CD14-positive monocyte (primary cell): ENCODE data around the gene SLC4A5. TPM values are rescaled to one million over a fixed set of nuclear protein-coding genes. Genes with fewer than 3 reads are reported as not detected.

Experiments
- DNase-seq, 3 donors: peaks; one replicate each; pipeline ENCODE4 v3.0.0-alpha.2; 2011 to 2022
- H2AFZ ChIP-seq: 2 replicates; pipeline ENCODE4 v1.6.0; 2012; ENCODE audit warnings: mild to moderate bottlenecking, low read depth, low read length, inconsistent platforms; ENCODE audit not compliant: insufficient read depth, poor library complexity, severe bottlenecking
- H3K27ac ChIP-seq, 2 donors: 1 replicate in 1 of 2; 2 replicates in 1 of 2; pipeline ENCODE4 v1.5.1; 2012 to 2013; ENCODE audit warnings: low read length in 2 of 2, control low read depth in 1 of 2, inconsistent platforms in 1 of 2, low read depth in 1 of 2, mild to moderate bottlenecking in 1 of 2
- H3K27me3 ChIP-seq, 2 donors: one replicate each; pipeline versions ENCODE4 v1.6.0 to v1.6.1; 2011 to 2013; ENCODE audit warnings: low read length in 2 of 2; ENCODE audit not compliant: control insufficient read depth in 2 of 2, insufficient read depth in 2 of 2
- H3K36me3 ChIP-seq, 2 donors: replicated peaks in 1 of 2; 1 replicate in 1 of 2; 2 replicates in 1 of 2; pipeline versions ENCODE4 v1.5.1 to v1.6.1; 2012 to 2013; ENCODE audit warnings: low read length in 2 of 2, control low read depth in 1 of 2, inconsistent platforms in 1 of 2, mild to moderate bottlenecking in 1 of 2; ENCODE audit not compliant: insufficient read depth in 2 of 2, control insufficient read depth in 1 of 2
- H3K4me1 ChIP-seq, 2 donors: 1 replicate in 1 of 2; 2 replicates in 1 of 2; pipeline versions ENCODE4 v1.5.1 to v1.6.1; 2012 to 2013; ENCODE audit warnings: low read length in 2 of 2, control low read depth in 1 of 2, inconsistent platforms in 1 of 2, mild to moderate bottlenecking in 1 of 2, moderate library complexity in 1 of 2; ENCODE audit not compliant: insufficient read depth in 2 of 2, control insufficient read depth in 1 of 2
- H3K4me2 ChIP-seq: replicated peaks from 2 replicates; pipeline ENCODE3; 2012; ENCODE audit warnings: low read length, moderate library complexity, mild to moderate bottlenecking; ENCODE audit not compliant: poor library complexity, severe bottlenecking; ENCODE audit errors: extremely low read depth
- H3K4me3 ChIP-seq, 3 experiments: fragments of 200-600 bp in 1 of 3; sonication (generic) in 1 of 3; replicated peaks in 1 of 3; 1 replicate in 2 of 3; 2 replicates in 1 of 3; pipeline ENCODE4 v1.5.1; 2011 to 2013; ENCODE audit warnings: low read length in 3 of 3, mild to moderate bottlenecking in 3 of 3, control low read depth in 2 of 3, low read depth in 2 of 3, inconsistent platforms in 1 of 3, moderate library complexity in 1 of 3
- H3K79me2 ChIP-seq: 2 replicates; pipeline ENCODE4 v1.6.0; 2012; ENCODE audit warnings: mild to moderate bottlenecking, control low read depth, inconsistent platforms, low read length, moderate library complexity; ENCODE audit not compliant: insufficient read depth
- H3K9ac ChIP-seq: 2 replicates; pipeline ENCODE4 v1.6.0; 2017; ENCODE audit warnings: low read length, mild to moderate bottlenecking; ENCODE audit not compliant: insufficient read depth, poor library complexity, severe bottlenecking
- H3K9me3 ChIP-seq, 2 donors: replicated peaks in 1 of 2; 1 replicate in 1 of 2; 2 replicates in 1 of 2; pipeline versions ENCODE4 v1.5.1 to v1.6.1; 2012 to 2013; ENCODE audit warnings: low read length in 2 of 2, control low read depth in 1 of 2; ENCODE audit not compliant: control insufficient read depth in 1 of 2, insufficient read depth in 1 of 2
- H4K20me1 ChIP-seq: 2 replicates; pipeline ENCODE4 v1.6.0; 2012; ENCODE audit warnings: mild to moderate bottlenecking, low read length, control low read depth, moderate library complexity; ENCODE audit not compliant: insufficient read depth
- H3K27ac Mint-ChIP-seq, 7 donors: one replicate each; pipeline ENCODE4 v1.8.0; 2020; ENCODE audit warnings: mild to moderate bottlenecking in 7 of 7, mixed read lengths in 7 of 7, moderate library complexity in 6 of 7, inconsistent platforms in 2 of 7
- H3K27me3 Mint-ChIP-seq, 3 donors: one replicate each; pipeline ENCODE4 v1.8.0; 2021 to 2022; ENCODE audit warnings: low read depth in 3 of 3, mild to moderate bottlenecking in 3 of 3, mixed read lengths in 3 of 3, moderate library complexity in 3 of 3, inconsistent platforms in 1 of 3
- H3K36me3 Mint-ChIP-seq, 2 donors: one replicate each; pipeline ENCODE4 v1.8.0; 2020; ENCODE audit warnings: mixed read lengths in 2 of 2, inconsistent platforms in 1 of 2, mild to moderate bottlenecking in 1 of 2
- H3K4me1 Mint-ChIP-seq: one replicate; pipeline ENCODE4 v1.8.0; 2020; ENCODE audit warnings: mild to moderate bottlenecking, mixed read lengths
- H3K4me3 Mint-ChIP-seq, 2 donors: one replicate each; pipeline ENCODE4 v1.8.0; 2020; ENCODE audit warnings: mild to moderate bottlenecking in 2 of 2, mixed read lengths in 2 of 2, moderate library complexity in 1 of 2
- H3K9me3 Mint-ChIP-seq, 7 donors: one replicate each; pipeline ENCODE4 v1.8.0; 2020 to 2022; ENCODE audit warnings: mixed read lengths in 7 of 7, mild to moderate bottlenecking in 6 of 7, moderate library complexity in 6 of 7, inconsistent platforms in 2 of 7
- WGBS: methylation state at CpG from one replicate; pipeline ENCODE4 v1.1.5; 2013; ENCODE audit warnings: missing lambda C conversion rate; ENCODE audit not compliant: insufficient coverage; 5-methylcytosine and 5-hydroxymethylcytosine counted together
- intact Hi-C, 2 donors: fragments of 100-400 bp; cut with micrococcal nuclease; formaldehyde crosslinking; loops; one replicate each; pipeline versions ENCODE4 v1.15.0 to v1.15.1; 2023
- polyA plus RNA-seq, 3 donors: library from polyadenylated mRNA; depleted of rRNA in 1 of 3; unstranded in 2 of 3; stranded (reverse) in 1 of 3; fragments of 300-500 nt in 2 of 3; fragments of >200 nt in 1 of 3; fragmentation: Illumina TruSeq in 2 of 3; gene quantifications; 1 replicate in 2 of 3; 2 replicates in 1 of 3; pipeline ENCODE4 v1.2.3, GENCODE V29; 2012 to 2021
- TF ChIP-seq, protein P1 (sequence below): fragments of 200-600 bp; IDR thresholded peaks from one replicate; pipeline ENCODE4 v1.8.0; 2022; ENCODE audit warnings: antibody characterized with exemption, mild to moderate bottlenecking

Gene SLC4A5
- polyA plus RNA-seq, 3 donors, result 0.10 to 1.1 TPM; not detected in 1

DNA sequence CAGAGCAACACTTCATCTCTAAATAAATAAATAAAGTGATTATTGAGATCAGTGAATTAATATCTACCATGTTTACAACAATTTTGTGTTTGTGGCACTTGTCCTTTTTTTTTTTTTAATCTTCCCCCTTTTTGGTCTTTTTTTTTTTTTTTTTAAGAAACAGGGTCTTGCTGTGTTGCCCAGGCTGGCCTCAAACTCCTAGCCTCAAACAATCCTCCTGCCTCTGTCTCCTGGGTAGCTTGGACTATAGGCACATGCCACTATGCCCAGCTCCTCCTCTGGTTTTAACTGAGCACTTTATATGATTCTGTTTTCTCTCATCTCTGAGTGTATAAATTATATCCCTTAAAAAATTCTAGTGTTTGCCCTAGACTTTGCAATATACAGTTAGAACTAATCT lies 30.3 kb downstream of the SLC4A5 start:
- no peaks in the 10 kb centered on the region for H3K4me1 ChIP-seq
- no peak overlapping the region for H3K4me2 ChIP-seq
- H2AFZ ChIP-seq, result no peak overlapping the region
- no peak overlapping the region for H3K9ac ChIP-seq
- H3K9me3 ChIP-seq, result no peaks in the 10 kb centered on the region
- H3K4me3 Mint-ChIP-seq, result no peak overlapping the region
- H3K27ac ChIP-seq, result no peak overlapping the region
- no peak overlapping the region for H3K27ac Mint-ChIP-seq
- H3K79me2 ChIP-seq, result no peaks in the 10 kb centered on the region
- intact Hi-C loops, result no loop called here
- H3K36me3 Mint-ChIP-seq, result no peaks in the 10 kb centered on the region
- H3K4me1 Mint-ChIP-seq, result peaks cover 2% of the 10 kb centered on the region
- no peaks in the 10 kb centered on the region for H3K27me3 ChIP-seq
- TF ChIP-seq, protein P1, sequence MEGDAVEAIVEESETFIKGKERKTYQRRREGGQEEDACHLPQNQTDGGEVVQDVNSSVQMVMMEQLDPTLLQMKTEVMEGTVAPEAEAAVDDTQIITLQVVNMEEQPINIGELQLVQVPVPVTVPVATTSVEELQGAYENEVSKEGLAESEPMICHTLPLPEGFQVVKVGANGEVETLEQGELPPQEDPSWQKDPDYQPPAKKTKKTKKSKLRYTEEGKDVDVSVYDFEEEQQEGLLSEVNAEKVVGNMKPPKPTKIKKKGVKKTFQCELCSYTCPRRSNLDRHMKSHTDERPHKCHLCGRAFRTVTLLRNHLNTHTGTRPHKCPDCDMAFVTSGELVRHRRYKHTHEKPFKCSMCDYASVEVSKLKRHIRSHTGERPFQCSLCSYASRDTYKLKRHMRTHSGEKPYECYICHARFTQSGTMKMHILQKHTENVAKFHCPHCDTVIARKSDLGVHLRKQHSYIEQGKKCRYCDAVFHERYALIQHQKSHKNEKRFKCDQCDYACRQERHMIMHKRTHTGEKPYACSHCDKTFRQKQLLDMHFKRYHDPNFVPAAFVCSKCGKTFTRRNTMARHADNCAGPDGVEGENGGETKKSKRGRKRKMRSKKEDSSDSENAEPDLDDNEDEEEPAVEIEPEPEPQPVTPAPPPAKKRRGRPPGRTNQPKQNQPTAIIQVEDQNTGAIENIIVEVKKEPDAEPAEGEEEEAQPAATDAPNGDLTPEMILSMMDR, result no peak
- H3K27me3 Mint-ChIP-seq, result no peaks in the 10 kb centered on the region
- no peak for DNase-seq
- no peak overlapping the region for H3K4me3 ChIP-seq
- no peaks in the 10 kb centered on the region for H3K36me3 ChIP-seq
- no peaks in the 10 kb centered on the region for H4K20me1 ChIP-seq
- H3K9me3 Mint-ChIP-seq, result peaks cover 0 to 11% (median 0%) of the 10 kb centered on the region in 7 donors

DNA sequence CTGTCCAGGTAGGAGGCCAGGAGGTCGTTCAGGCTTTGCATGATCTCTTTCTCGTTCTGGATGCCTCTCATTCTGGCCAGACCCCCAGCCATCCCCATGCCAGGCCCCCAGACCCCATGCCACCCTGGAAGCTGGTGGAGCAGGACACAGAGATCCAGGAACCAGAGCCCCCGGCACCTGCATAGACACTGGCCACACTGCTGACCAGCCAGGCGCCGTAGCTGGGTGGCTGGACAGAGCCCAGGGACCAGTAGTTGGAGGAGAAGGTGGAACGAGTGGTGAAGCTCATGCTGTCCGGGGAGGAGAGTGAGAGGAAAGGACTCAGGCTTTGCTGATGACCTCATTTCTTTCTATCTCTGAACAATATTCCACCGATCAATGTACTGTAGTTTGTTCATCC lies 35.5 kb downstream of the SLC4A5 start:
- no peak overlapping the region for H3K4me2 ChIP-seq
- no peaks in the 10 kb centered on the region for H3K9me3 ChIP-seq
- no peak overlapping the region for H3K4me3 ChIP-seq
- no peak overlapping the region for H3K4me3 Mint-ChIP-seq
- peaks cover 0 to 18% (median 2%) of the 10 kb centered on the region in 7 donors for H3K9me3 Mint-ChIP-seq
- no peak overlapping the region for H3K9ac ChIP-seq
- no peaks in the 10 kb centered on the region for H3K79me2 ChIP-seq
- H3K4me1 Mint-ChIP-seq, result no peaks in the 10 kb centered on the region
- no peaks in the 10 kb centered on the region for H4K20me1 ChIP-seq
- H3K36me3 ChIP-seq, result no peaks in the 10 kb centered on the region
- no peak overlapping the region for H3K27ac ChIP-seq
- H3K27me3 Mint-ChIP-seq, result peaks cover 0 to 7% (median 3%) of the 10 kb centered on the region in 3 donors
- H3K27me3 ChIP-seq, result no peaks in the 10 kb centered on the region
- intact Hi-C loops, result no loop called here
- WGBS, result 100% methylated on average over 3 of the region's 8 CpGs
- TF ChIP-seq, protein P1, result no peak
- H3K36me3 Mint-ChIP-seq, result no peaks in the 10 kb centered on the region
- H2AFZ ChIP-seq, result no peak overlapping the region
- no peak for DNase-seq
- no peaks in the 10 kb centered on the region for H3K4me1 ChIP-seq
- no peak overlapping the region for H3K27ac Mint-ChIP-seq
